ENCODE measurements around the gene RPL18A.

The RPL18A gene

DNA sequence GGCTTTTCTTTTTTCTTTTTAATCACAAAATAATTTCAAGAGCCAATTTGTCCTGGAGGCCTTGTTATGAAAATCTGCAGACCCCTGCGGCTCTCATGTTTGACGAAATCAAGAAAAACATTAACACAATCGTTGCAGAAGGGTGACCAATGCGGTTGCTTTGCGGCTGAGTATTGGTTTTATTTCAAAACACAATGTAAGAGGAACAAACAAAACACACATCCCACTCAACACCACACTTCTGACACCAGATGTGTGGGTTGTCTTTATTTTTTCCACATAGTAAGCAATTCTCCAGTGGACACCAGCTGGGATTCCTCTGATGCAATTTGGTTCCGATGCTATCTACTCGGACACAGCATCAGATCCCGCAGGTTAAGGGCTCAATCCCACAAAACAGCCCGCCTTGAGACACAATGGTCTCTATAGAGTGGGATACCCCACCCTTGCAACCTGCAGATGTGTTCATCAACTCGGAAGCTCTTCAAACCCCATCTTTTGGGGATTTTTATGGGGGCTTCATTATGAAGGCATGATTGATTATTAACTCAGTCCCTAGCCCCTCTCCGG lies 51.2 kb downstream of the RPL18A start:
- no peak for DNase-seq

All from 8988T (cell line).